ENCODE data around the gene OSCP1.
A peak's percentile ranks its signal among the peaks of the same experiment; 100 is the strongest.

The OSCP1 gene

DNA sequence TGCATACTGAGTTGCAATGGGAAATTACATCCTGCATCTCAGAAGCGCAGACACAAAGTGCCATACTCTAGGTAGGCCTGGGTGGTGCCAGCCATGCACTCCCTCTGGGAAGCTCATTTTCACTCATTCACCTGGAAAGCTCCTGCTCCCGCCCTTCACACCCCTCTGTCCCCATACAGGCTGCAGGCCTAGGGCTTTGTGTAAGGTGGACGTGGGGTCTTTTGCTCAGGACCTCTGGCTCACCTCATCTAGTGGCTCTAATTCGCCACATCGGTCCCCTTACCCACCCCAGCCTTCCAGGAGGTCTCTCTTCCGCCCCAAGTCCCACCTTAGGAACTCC, 13.2 kb upstream of the OSCP1 start:
- Histone ChIP-seq H3K27ac (ENCODE audit: low read depth, low read length, severe bottlenecking) (peak overlapping the region; percentile 99), H3K4me3 (ENCODE audit: extremely low read depth, insufficient read depth, low read length, poor library complexity, severe bottlenecking) (peak overlapping the region; percentile 89), H3K4me1 (ENCODE audit: control insufficient read depth, insufficient read depth, low read length, poor library complexity, severe bottlenecking) (peaks cover 12% of the 10 kb centered on the region), H3K36me3 (ENCODE audit: control insufficient read depth, insufficient read depth, low read length) (peaks cover 41% of the 10 kb centered on the region), H3K9me3 (ENCODE audit: control insufficient read depth, low read length) (no peaks in the 10 kb centered on the region)
- 11 to 33% methylated on average over 1 to 4 of the region's 6 CpGs for WGBS, 2 experiments (ENCODE audit: insufficient coverage in 2 of 2)

DNA sequence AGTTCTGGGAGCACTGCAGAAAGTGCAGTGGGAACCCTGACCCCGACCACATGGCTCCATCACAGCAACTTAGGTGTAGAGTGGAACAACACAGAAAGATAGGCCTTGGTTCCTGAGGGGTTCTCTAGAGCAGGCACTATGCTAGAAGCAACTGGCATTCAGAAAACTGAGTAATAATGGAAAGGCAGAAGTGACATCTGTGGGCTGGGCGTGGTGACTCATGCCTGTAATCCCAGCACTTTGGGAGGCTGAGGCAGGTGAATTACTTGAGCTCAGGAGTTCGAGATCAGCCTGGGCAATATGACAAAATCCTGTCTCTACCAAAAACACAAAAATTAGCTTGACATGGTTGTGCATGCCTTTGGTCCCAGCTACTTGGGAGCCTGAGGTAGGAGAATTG, 8.7 kb upstream of the OSCP1 start:
- no peaks in the 10 kb centered on the region for H3K9me3 ChIP-seq (ENCODE audit: control insufficient read depth, low read length)
- no peaks in the 10 kb centered on the region for H3K4me1 ChIP-seq (ENCODE audit: control insufficient read depth, insufficient read depth, low read length, poor library complexity, severe bottlenecking)
- peaks cover 84% of the 10 kb centered on the region for H3K36me3 ChIP-seq (ENCODE audit: control insufficient read depth, insufficient read depth, low read length)
- no peak overlapping the region for H3K4me3 ChIP-seq (ENCODE audit: extremely low read depth, insufficient read depth, low read length, poor library complexity, severe bottlenecking)
- no peak overlapping the region for H3K27ac ChIP-seq (ENCODE audit: low read depth, low read length, severe bottlenecking)
- 100% methylated on average over 2 to 3 of the region's 3 CpGs for WGBS, 2 experiments (ENCODE audit: insufficient coverage in 2 of 2)

DNA sequence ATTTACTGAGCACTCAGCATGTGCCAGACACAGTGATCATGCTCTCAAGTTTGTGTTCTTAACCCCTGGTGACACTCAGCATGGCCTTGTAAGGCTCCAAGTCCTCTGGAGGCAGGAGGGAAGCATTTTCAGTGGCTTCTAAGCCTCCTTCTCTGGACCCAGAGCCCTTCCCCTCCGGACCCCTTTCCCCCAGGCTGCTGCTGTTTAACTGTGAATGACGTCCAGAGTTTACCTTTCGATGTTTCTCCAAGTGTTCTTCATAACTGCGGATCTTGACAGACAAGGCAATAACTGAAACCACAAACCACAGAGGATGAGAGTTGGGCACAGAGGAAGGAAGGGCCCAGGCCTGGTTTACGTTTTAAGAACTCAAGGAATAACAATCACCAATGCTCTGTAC, 7.4 kb upstream of the OSCP1 start:
- no peak overlapping the region for H3K4me3 ChIP-seq (ENCODE audit: extremely low read depth, insufficient read depth, low read length, poor library complexity, severe bottlenecking)
- no peaks in the 10 kb centered on the region for H3K9me3 ChIP-seq (ENCODE audit: control insufficient read depth, low read length)
- no peak overlapping the region for H3K27ac ChIP-seq (ENCODE audit: low read depth, low read length, severe bottlenecking)
- H3K36me3 ChIP-seq (ENCODE audit: control insufficient read depth, insufficient read depth, low read length), result peaks cover 84% of the 10 kb centered on the region
- H3K4me1 ChIP-seq (ENCODE audit: control insufficient read depth, insufficient read depth, low read length, poor library complexity, severe bottlenecking), result no peaks in the 10 kb centered on the region
- WGBS, 2 experiments (ENCODE audit: insufficient coverage in 2 of 2), result 81 to 93% methylated on average over 3 to 5 of the region's 5 CpGs

DNA sequence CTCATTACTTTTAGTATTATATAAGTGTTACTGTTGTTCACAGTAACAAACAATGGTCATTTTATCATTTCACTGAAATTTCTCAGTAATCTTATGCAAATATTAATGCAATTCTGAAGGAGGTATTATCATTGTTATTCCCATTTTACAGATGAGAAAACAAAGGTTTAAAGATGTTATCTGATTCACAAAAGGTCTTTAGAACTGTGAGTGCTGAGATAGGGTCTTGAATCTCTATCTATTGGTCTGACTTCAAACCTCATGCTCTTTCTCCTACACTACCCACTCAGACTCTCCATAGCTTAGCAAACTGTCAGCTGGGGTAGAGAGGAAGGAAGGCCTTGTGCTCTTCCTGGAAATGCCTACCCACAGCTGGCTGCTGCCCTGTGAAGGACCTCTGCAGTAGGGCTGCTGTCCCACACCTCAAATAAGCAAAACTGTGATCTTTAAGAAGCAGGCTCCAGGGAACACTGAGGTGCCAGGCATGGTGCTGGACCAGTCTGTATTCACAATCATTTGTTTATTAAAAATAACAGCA, 6.2 kb upstream of the OSCP1 start:
- Histone ChIP-seq H3K4me1 (ENCODE audit: control insufficient read depth, insufficient read depth, low read length, poor library complexity, severe bottlenecking) (no peaks in the 10 kb centered on the region), H3K4me3 (ENCODE audit: extremely low read depth, insufficient read depth, low read length, poor library complexity, severe bottlenecking) (no peak overlapping the region), H3K27ac (ENCODE audit: low read depth, low read length, severe bottlenecking) (no peak overlapping the region), H3K36me3 (ENCODE audit: control insufficient read depth, insufficient read depth, low read length) (peaks cover 72% of the 10 kb centered on the region), H3K9me3 (ENCODE audit: control insufficient read depth, low read length) (no peaks in the 10 kb centered on the region)

DNA sequence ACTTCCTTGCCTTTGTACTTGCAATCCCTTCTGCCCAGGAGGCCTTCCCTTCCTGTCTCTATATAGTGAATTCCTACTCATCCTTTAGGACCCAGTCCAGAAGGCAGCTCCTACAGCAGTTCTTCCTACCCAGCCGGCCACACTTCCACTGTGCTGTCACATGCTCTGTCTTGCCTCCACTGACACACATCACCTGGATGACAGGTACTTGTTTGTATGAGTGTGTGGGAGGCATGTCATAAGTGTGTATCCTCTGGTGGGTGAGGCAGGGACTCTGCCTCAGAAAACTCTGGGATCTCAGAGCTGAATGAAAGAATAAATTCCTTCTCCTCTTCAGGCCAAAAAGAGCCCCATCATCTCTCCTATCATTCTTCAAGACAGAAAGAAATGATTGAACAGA, 5.1 kb upstream of the OSCP1 start:
- Histone ChIP-seq H3K4me3 (ENCODE audit: extremely low read depth, insufficient read depth, low read length, poor library complexity, severe bottlenecking) (no peak overlapping the region), H3K4me1 (ENCODE audit: control insufficient read depth, insufficient read depth, low read length, poor library complexity, severe bottlenecking) (no peaks in the 10 kb centered on the region), H3K27ac (ENCODE audit: low read depth, low read length, severe bottlenecking) (no peak overlapping the region), H3K9me3 (ENCODE audit: control insufficient read depth, low read length) (no peaks in the 10 kb centered on the region), H3K36me3 (ENCODE audit: control insufficient read depth, insufficient read depth, low read length) (peaks cover 61% of the 10 kb centered on the region)
- no CpG with 5 or more reads among the region's 1 CpG for WGBS, 2 experiments (ENCODE audit: insufficient coverage in 2 of 2)

DNA sequence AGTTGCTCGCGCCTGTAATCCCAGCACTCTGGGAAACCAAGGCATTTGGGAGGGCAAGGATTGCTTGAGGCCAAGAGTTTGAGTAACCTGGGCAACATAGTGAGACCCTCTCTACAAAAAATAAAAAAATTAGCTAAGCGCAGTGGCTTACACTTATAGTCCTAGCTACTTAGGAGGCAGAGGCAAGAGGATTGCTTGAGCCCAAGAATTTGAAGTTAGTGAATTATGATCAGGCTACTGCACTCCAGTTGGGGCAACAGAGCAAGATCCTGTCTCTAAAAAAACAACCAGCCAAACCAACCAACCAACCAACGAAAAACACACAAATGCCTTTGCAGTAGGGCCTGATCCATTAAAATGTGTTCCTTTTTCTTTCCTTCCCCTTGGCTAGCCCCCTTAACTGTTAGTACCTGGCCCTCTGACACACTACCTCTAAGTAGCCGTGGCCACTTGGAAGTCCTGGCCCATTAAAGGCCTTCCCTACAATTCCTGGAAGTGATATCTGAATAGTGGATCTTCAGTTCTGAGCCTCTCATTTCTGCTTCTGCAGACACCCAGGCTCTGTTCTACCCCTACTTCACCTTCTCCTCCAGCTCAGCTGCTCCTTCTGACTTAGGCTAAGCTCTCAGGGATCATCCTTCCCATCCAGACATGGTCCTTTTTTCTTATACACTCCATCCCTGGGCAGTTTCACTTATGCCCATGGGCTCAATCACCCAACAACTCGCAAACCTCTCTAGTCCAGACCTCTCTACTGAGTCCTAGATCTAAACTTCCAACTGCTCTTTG, 3.5 kb upstream of the OSCP1 start:
- H3K27ac ChIP-seq (ENCODE audit: low read depth, low read length, severe bottlenecking), result no peak overlapping the region
- peaks cover 7% of the 10 kb centered on the region for H3K4me1 ChIP-seq (ENCODE audit: control insufficient read depth, insufficient read depth, low read length, poor library complexity, severe bottlenecking)
- H3K36me3 ChIP-seq (ENCODE audit: control insufficient read depth, insufficient read depth, low read length), result peaks cover 47% of the 10 kb centered on the region
- no peaks in the 10 kb centered on the region for H3K9me3 ChIP-seq (ENCODE audit: control insufficient read depth, low read length)
- H3K4me3 ChIP-seq (ENCODE audit: extremely low read depth, insufficient read depth, low read length, poor library complexity, severe bottlenecking), result no peak overlapping the region
- WGBS, 2 experiments (ENCODE audit: insufficient coverage in 2 of 2), result 92 to 98% methylated on average over 5 of the region's 6 CpGs

DNA sequence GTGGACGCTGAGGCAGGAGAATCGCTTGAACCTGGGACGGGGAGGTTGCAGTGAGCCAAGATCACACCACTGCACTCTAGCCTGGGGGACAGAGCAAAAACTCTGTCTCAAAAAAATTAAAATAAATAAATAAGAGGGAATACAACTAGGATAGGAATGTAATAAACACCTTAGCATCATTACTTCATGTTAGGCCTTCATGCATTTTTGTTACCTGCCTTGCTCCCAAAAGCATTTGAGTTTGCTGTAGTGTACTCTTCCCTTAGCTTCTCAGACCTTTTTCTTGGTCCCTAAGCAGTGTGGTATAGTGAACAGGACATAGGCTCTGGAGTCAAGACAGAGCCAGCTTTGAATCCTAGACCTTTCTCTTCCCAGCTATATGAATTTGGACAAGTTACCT, 2.8 kb upstream of the OSCP1 start:
- Histone ChIP-seq H3K36me3 (ENCODE audit: control insufficient read depth, insufficient read depth, low read length) (peaks cover 39% of the 10 kb centered on the region), H3K4me1 (ENCODE audit: control insufficient read depth, insufficient read depth, low read length, poor library complexity, severe bottlenecking) (peaks cover 12% of the 10 kb centered on the region), H3K4me3 (ENCODE audit: extremely low read depth, insufficient read depth, low read length, poor library complexity, severe bottlenecking) (no peak overlapping the region), H3K27ac (ENCODE audit: low read depth, low read length, severe bottlenecking) (no peak overlapping the region), H3K9me3 (ENCODE audit: control insufficient read depth, low read length) (no peaks in the 10 kb centered on the region)
- 100% methylated on average over 2 of the region's 3 CpGs; no CpG with 5 or more reads in 1 of the 2 experiments for WGBS, 2 experiments (ENCODE audit: insufficient coverage in 2 of 2)

DNA sequence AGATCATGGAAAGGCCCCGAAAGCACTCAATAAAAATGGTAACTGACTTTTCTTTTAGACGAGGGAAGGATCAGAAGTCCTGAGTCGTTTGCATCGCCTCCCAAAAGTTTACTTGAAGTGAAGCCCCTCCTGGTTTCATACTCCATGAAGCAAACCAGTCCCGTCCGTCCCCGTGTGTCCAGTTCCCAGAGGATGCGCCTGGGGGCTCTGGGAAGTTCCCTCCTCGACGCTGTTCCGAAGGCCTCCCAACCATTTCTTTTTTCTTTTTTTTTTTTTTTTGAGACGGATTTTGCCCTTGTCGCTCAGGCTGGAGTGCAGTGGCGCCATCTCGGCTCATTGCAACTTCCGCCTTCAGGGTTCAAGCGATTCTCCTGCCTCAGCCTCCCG, 661 bp upstream of the OSCP1 start:
- peaks cover 12% of the 10 kb centered on the region for H3K4me1 ChIP-seq (ENCODE audit: control insufficient read depth, insufficient read depth, low read length, poor library complexity, severe bottlenecking)
- H3K4me3 ChIP-seq (ENCODE audit: extremely low read depth, insufficient read depth, low read length, poor library complexity, severe bottlenecking), result peak overlapping the region; percentile 44
- peaks cover 20% of the 10 kb centered on the region for H3K36me3 ChIP-seq (ENCODE audit: control insufficient read depth, insufficient read depth, low read length)
- WGBS, 2 experiments (ENCODE audit: insufficient coverage in 2 of 2), result 79% methylated on average over 5 to 11 of the region's 18 CpGs
- peak overlapping the region; percentile 93 for H3K27ac ChIP-seq (ENCODE audit: low read depth, low read length, severe bottlenecking)
- no peaks in the 10 kb centered on the region for H3K9me3 ChIP-seq (ENCODE audit: control insufficient read depth, low read length)

DNA sequence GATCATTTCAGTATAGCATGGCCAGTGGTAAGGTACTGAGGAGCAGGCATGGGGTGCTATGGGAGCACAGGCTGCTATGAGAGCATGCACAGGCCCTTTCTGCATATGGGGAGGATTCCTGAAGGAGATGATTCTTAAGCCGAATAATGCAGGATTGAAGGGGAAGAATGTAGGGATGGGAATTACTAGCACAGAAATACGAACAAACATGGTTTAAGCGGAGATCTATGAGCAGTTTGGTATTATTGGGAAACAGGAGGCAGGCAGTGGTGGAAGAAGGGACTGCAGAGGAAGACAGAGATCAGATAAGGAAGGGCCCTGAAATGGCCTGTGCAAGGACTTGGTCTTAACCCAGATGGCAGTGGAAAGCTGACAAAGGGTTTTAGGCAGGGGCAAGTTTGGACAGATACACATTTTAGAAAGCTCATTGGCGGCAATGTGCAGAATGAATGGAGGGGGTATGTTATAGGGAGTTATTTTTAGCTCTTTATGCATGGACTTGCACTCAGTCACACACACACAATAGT, 1.7 kb downstream of the OSCP1 start:
- 93 to 94% methylated on average over 3 of the region's 4 CpGs for WGBS, 2 experiments (ENCODE audit: insufficient coverage in 2 of 2)
- H3K4me1 ChIP-seq (ENCODE audit: control insufficient read depth, insufficient read depth, low read length, poor library complexity, severe bottlenecking), result peaks cover 12% of the 10 kb centered on the region
- H3K9me3 ChIP-seq (ENCODE audit: control insufficient read depth, low read length), result no peaks in the 10 kb centered on the region
- no peak overlapping the region for H3K4me3 ChIP-seq (ENCODE audit: extremely low read depth, insufficient read depth, low read length, poor library complexity, severe bottlenecking)
- no peak overlapping the region for H3K27ac ChIP-seq (ENCODE audit: low read depth, low read length, severe bottlenecking)
- no peaks in the 10 kb centered on the region for H3K36me3 ChIP-seq (ENCODE audit: control insufficient read depth, insufficient read depth, low read length)

DNA sequence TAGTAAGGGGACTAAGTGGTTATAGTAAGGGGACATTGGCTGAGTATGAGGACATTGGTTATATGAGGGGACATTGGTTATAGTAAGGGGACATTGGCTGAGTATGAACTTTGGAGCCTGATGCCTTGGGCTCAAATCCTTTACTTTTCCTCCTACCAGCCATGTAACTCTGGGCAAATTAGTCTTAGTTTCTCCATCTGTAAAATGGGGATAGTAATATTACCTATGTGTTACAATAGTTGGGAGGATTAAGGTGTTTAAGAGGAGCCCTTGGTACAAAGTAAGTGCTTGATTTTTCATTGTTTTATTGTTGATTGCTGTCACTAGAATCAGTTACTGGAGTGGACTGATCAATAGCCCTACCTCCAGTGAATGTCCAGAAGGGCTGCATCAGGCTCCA, 2.8 kb downstream of the OSCP1 start:
- Histone ChIP-seq H3K27ac (ENCODE audit: low read depth, low read length, severe bottlenecking) (no peak overlapping the region), H3K4me3 (ENCODE audit: extremely low read depth, insufficient read depth, low read length, poor library complexity, severe bottlenecking) (no peak overlapping the region), H3K9me3 (ENCODE audit: control insufficient read depth, low read length) (no peaks in the 10 kb centered on the region), H3K36me3 (ENCODE audit: control insufficient read depth, insufficient read depth, low read length) (no peaks in the 10 kb centered on the region), H3K4me1 (ENCODE audit: control insufficient read depth, insufficient read depth, low read length, poor library complexity, severe bottlenecking) (peaks cover 12% of the 10 kb centered on the region)

DNA sequence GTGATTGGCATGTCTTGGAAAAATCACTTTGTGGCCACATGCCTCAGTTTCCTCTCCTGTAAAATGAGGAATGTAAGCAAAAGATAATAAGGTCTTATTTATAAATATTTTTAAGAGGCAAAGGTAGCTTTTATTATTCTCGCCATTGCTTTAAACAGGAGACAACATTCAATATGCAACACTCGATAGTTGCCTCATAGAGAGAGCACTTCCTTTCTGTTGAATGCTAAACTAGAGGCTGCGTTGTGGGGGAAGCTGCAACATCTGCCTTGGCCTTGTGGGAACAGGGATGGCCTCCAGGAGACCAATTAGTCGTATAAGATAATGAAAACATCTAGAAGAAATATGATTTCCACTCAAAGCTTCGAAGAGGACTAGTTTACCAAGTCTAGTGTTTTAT, 3.5 kb downstream of the OSCP1 start:
- Histone ChIP-seq H3K4me3 (ENCODE audit: extremely low read depth, insufficient read depth, low read length, poor library complexity, severe bottlenecking) (no peak overlapping the region), H3K36me3 (ENCODE audit: control insufficient read depth, insufficient read depth, low read length) (no peaks in the 10 kb centered on the region), H3K27ac (ENCODE audit: low read depth, low read length, severe bottlenecking) (no peak overlapping the region), H3K9me3 (ENCODE audit: control insufficient read depth, low read length) (no peaks in the 10 kb centered on the region), H3K4me1 (ENCODE audit: control insufficient read depth, insufficient read depth, low read length, poor library complexity, severe bottlenecking) (peaks cover 12% of the 10 kb centered on the region)
- 80 to 89% methylated on average over 1 to 2 of the region's 5 CpGs for WGBS, 2 experiments (ENCODE audit: insufficient coverage in 2 of 2)

All from mesodermal cell (in vitro differentiated cells).